GM12875 (cell line): ENCODE measurements around the gene GRIN2B.

ENCODE experiments used
- H3K4me3 ChIP-seq: one replicate; pipeline ENCODE4 v1.5.1; 2011; ENCODE audit warnings: low read depth, low read length, control low read depth
- TF ChIP-seq, protein P1 (sequence below): IDR thresholded peaks from 2 replicates; pipeline ENCODE4 v1.5.1; 2011; ENCODE audit warnings: low read depth, mild to moderate bottlenecking, control low read depth, inconsistent platforms, low read length, moderate library complexity, borderline replicate concordance; ENCODE audit not compliant: insufficient read depth

Gene GRIN2B

DNA sequence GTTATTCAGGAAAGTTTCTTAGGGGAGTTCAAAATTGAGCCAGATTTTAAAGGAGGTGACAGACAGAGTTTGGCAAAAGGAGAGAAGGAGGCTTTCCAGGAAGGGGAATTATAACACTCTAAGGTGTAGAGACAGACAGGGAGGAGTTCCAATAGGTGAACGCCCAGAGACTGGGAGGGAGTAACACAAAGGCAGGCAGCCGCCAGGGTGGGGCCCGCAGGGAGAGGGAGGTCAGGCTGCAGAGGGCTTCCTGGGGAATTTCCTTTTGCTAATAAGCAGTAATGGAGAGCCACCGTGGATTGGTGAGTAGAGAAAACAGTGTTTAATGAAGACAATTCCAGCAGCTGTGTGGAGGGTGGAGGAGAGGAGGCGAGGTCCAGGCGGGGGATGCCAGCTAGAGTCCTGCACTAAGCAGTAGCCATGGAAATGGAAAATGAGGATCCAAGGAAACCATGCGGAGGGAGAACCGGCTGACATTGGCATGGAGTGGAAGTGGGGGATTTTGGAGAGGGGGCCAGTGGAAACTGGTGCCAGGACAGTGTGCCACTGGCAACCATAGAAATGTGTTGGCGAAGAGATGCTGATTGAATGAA is 22.2 kb downstream of the GRIN2B start:
- TF ChIP-seq, protein P1, sequence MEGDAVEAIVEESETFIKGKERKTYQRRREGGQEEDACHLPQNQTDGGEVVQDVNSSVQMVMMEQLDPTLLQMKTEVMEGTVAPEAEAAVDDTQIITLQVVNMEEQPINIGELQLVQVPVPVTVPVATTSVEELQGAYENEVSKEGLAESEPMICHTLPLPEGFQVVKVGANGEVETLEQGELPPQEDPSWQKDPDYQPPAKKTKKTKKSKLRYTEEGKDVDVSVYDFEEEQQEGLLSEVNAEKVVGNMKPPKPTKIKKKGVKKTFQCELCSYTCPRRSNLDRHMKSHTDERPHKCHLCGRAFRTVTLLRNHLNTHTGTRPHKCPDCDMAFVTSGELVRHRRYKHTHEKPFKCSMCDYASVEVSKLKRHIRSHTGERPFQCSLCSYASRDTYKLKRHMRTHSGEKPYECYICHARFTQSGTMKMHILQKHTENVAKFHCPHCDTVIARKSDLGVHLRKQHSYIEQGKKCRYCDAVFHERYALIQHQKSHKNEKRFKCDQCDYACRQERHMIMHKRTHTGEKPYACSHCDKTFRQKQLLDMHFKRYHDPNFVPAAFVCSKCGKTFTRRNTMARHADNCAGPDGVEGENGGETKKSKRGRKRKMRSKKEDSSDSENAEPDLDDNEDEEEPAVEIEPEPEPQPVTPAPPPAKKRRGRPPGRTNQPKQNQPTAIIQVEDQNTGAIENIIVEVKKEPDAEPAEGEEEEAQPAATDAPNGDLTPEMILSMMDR, result no peak
- H3K4me3 ChIP-seq, result no peak overlapping the region

DNA sequence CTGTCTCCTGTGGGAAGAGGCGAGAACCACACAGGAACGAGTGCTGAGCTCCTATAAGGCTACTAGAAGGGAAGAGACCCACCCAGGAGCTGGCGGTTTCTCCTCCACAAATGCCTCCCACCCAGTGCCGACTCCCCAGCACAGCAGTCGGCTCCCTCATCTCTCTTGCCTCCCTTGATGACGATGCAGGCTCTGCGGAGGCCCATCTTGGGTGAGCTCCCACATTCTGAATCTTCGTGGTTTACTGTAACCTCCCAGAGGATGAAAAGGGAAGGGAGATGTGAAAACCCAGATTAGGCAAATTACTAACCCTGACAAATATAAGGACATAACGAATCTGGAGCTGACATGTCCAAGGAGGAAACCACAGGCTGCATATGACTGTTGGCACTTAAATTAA is 23.8 kb downstream of the GRIN2B start:
- H3K4me3 ChIP-seq, result no peak overlapping the region
- TF ChIP-seq, protein P1, result no peak

DNA sequence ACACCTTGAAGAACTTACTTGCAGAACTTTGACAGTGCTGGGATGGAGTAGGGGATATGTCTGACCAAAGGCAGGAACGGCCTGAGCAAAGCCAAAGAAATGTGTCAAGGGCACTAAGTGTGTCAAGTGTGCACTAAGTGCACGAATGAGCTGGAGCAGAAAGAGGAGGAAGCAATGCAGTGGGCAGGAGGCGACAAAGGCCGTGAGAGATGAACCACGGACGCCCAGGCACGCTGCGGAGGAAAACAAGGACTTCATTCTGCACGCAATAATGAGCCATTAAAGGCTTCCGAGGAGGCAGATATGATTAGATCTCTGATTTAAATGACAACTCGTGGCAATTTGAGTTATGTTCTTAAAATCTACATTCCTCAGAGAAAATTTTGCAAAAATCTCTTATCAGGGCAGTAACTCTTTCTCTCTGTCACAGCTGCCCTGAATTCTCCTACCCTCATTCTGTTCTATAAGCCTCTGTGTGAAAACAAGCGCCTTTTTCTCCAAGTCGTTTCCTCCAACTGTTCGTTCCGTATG is 25.3 kb downstream of the GRIN2B start:
- TF ChIP-seq, protein P1, result no peak
- no peak overlapping the region for H3K4me3 ChIP-seq

DNA sequence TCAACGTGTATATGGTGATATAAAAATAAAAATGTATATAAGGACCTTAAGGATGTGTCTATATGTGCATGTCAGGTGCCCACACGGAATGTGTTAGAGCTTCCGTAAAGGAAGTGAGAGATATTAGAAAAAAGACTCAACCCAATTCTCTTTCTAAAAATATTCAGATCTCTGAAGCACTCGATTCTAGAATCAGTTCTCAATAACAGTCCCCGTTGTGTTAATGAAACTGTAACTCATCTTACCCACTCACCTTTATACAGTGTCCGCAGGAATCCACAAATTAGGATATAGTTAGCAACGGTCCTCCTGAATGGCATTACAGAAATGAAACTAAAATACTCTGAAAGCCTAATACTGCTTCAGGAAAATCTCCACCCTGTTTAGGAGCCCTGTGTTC is 29.3 kb downstream of the GRIN2B start:
- no peak overlapping the region for H3K4me3 ChIP-seq
- TF ChIP-seq, protein P1, result no peak

DNA sequence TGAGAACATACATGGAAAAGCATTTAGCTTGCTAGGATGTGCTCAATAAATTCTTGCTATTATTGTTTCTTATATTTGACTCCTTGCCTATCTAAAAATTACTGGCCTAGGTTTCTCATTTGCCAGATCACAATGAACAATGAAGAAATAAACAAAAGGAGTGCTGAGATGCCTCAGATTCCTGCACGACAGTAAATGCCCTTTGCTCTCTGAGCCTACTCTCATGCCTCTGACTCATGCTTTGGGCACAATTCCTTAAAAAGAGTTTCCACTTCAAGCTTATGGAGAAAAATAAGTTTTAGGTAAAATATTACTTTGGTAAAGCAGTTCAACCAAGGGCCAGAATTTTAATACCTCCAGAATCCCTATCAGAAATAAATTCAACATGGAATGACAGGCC is 30.9 kb downstream of the GRIN2B start:
- TF ChIP-seq, protein P1, result no peak
- H3K4me3 ChIP-seq, result no peak overlapping the region

DNA sequence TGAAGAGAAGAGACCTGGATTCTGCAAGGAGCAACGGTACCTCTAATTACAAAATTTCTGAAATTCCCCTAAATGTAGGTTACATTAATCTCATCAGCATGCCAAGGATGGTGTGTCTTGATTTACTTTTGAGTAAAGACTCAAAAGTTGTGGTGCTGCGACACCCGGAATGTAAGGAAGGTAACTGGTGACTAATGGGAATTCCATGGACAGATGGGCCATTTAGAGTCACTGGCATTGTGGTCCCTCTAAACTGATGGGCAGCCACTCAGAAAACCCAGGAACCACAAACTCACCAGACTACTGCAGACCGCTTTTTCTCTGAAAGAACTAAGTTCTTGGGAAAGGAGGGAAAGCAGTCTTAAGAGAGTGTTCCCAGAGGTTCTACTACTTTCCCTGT is 32.8 kb downstream of the GRIN2B start:
- TF ChIP-seq, protein P1, result no peak
- H3K4me3 ChIP-seq, result no peak overlapping the region

DNA sequence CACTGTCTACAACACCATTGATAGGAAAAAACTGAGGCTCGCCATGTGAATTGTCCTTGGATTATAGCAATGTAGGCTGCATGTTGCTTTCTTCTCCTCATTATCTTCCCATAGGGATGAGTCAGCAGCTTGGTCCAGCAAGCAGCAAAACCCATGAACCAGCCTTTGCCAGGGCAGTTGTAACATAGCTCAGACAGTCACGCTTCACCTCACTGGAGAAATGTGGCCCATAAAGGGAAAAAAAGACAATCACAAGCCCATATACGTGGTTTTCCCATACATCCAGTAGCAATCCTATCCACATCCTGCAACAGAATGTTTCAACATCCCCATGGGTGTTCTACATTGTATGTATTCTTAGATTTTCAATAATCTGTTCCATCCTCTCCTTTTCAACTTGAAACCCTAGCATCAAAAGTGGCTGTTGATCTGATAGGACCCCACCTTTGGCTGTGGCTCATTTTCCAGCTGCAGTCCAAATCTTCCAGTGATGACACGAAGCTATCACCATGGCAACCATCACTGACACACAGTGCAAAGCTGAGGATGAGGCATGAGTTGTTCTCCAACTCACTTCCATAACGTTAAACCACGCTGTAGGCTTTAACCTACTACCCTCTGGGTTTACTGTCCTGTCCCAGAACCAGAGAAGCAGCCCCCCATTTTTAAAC is 34.0 kb downstream of the GRIN2B start:
- TF ChIP-seq, protein P1, result no peak
- no peak overlapping the region for H3K4me3 ChIP-seq
